Endothelial cell of umbilical vein (primary cell): ENCODE data around the gene AKT1. TPM values are rescaled to one million over a fixed set of nuclear protein-coding genes. Genes with fewer than 3 reads are reported as not detected.

ENCODE experiments used
- BruUV-seq: library from RNA; stranded (reverse); fragments of 400-500 nt; replicated peaks from 2 replicates; lab custom pipeline; 2021; lab: Mats Ljungman, UMichigan
- CTCF ChIA-PET: fragments of 300-600, 350-600 bp; sonication (Branson Sonifier 250); formaldehyde crosslinking; loops from one replicate; lab custom pipeline; 2021; ENCODE audit warnings: antibody characterized with exemption, inconsistent platforms; lab: Charles Lee
- POLR2A ChIA-PET: fragments of 300-600, 350-600 bp; sonication (Branson Sonifier 250); formaldehyde crosslinking; loops from one replicate; lab custom pipeline; 2021; ENCODE audit warnings: antibody characterized with exemption, inconsistent platforms; lab: Charles Lee
- DNase-seq: peaks from one replicate; pipeline ENCODE4 v3.0.0-alpha.2; 2011; ENCODE audit warnings: low read depth, low spot score
- FAIRE-seq: peaks from 2 replicates; lab custom pipeline; 2011; peaks lifted over from hg19 to GRCh38; lab: Jason Lieb, UNC
- H2AFZ ChIP-seq: 2 replicates; pipeline ENCODE4 v1.6.0; 2012; ENCODE audit warnings: low read depth, low read length, control low read depth, inconsistent platforms
- H3K27ac ChIP-seq: 2 replicates; pipeline ENCODE4 v1.5.1; 2011; ENCODE audit warnings: low read depth, mild to moderate bottlenecking, control low read depth, low read length, moderate library complexity; ENCODE audit not compliant: insufficient read depth
- H3K27me3 ChIP-seq, 2 experiments: 2 replicates each; pipeline versions ENCODE4 v1.6.0 to v1.6.1; 2011; ENCODE audit warnings: low read length in 2 of 2, mixed read lengths in 1 of 2; ENCODE audit not compliant: control insufficient read depth in 2 of 2, insufficient read depth in 2 of 2
- H3K36me3 ChIP-seq, 2 experiments: 2 replicates in 1 of 2; 3 replicates in 1 of 2; pipeline ENCODE4 v1.5.1; 2011; ENCODE audit warnings: low read length in 2 of 2, mild to moderate bottlenecking in 1 of 2, moderate library complexity in 1 of 2; ENCODE audit not compliant: control insufficient read depth in 2 of 2, insufficient read depth in 2 of 2; ENCODE audit errors: extremely low read depth in 1 of 2
- H3K4me1 ChIP-seq: 3 replicates; pipeline ENCODE4 v1.5.1; 2011; ENCODE audit warnings: mild to moderate bottlenecking, low read length; ENCODE audit not compliant: control insufficient read depth, insufficient read depth; ENCODE audit errors: extremely low read depth
- H3K4me2 ChIP-seq: 2 replicates; pipeline ENCODE4 v1.6.1; 2011; ENCODE audit warnings: low read length, control low read depth, mixed read lengths; ENCODE audit not compliant: insufficient read depth
- H3K4me3 ChIP-seq, 3 experiments: fragments of 200-600 bp in 1 of 3; sonication (generic), shearing (Covaris generic) in 1 of 3; replicated peaks in 1 of 3; 2 replicates each; pipeline ENCODE4 v1.5.1; 2011 to 2016; ENCODE audit warnings: control low read depth in 3 of 3, low read length in 3 of 3, mild to moderate bottlenecking in 2 of 3, inconsistent platforms in 1 of 3, low read depth in 1 of 3, moderate library complexity in 1 of 3; ENCODE audit not compliant: insufficient read depth in 1 of 3
- H3K79me2 ChIP-seq: 2 replicates; pipeline ENCODE4 v1.6.0; 2012; ENCODE audit warnings: low read length, inconsistent platforms; ENCODE audit not compliant: control insufficient read depth, insufficient read depth
- H3K9ac ChIP-seq: replicated peaks from 2 replicates; pipeline ENCODE3; 2011; ENCODE audit warnings: low read length, control low read depth; ENCODE audit not compliant: insufficient read depth; ENCODE audit errors: extremely low read depth
- H3K9me1 ChIP-seq: replicated peaks from 3 replicates; pipeline ENCODE4 v1.6.0; 2011; ENCODE audit warnings: mild to moderate bottlenecking, low read length; ENCODE audit not compliant: control insufficient read depth, insufficient read depth; ENCODE audit errors: extremely low read depth
- H3K9me3 ChIP-seq: replicated peaks from 2 replicates; pipeline ENCODE4 v1.5.1; 2012; ENCODE audit warnings: low read length, inconsistent platforms; ENCODE audit not compliant: control insufficient read depth, insufficient read depth
- H4K20me1 ChIP-seq: replicated peaks from 2 replicates; pipeline ENCODE3; 2011; ENCODE audit warnings: mild to moderate bottlenecking, low read length; ENCODE audit not compliant: control insufficient read depth, insufficient read depth; ENCODE audit errors: extremely low read depth
- CTCF ChIP-seq, 2 donors: IDR thresholded peaks; 1 replicate in 1 of 2; 2 replicates in 1 of 2; pipeline ENCODE4 v1.5.1; 2011; ENCODE audit warnings: low read length in 2 of 2, mild to moderate bottlenecking in 2 of 2, moderate library complexity in 2 of 2, control low read depth in 1 of 2, inconsistent platforms in 1 of 2, low read depth in 1 of 2; ENCODE audit not compliant: insufficient read depth in 1 of 2; ENCODE audit errors: extremely low read depth in 1 of 2
- EZH2 ChIP-seq: IDR thresholded peaks from 2 replicates; pipeline ENCODE4 v1.6.1; 2012; ENCODE audit warnings: borderline replicate concordance, low read depth, mild to moderate bottlenecking, moderate library complexity, low read length, inconsistent platforms; ENCODE audit not compliant: severe bottlenecking
- FOS ChIP-seq: IDR thresholded peaks from 2 replicates; pipeline ENCODE4 v1.6.1; 2011; ENCODE audit warnings: mild to moderate bottlenecking, low read length, moderate library complexity, borderline replicate concordance; ENCODE audit not compliant: insufficient read depth
- GATA2 ChIP-seq: IDR thresholded peaks from 2 replicates; pipeline ENCODE4 v1.7.0; 2011; ENCODE audit warnings: low read depth, mild to moderate bottlenecking, moderate library complexity, mixed read lengths, low read length; ENCODE audit not compliant: insufficient read length, insufficient read depth
- JUN ChIP-seq: IDR thresholded peaks from 2 replicates; pipeline ENCODE4 v1.6.1; 2011; ENCODE audit warnings: borderline replicate concordance, low read depth; ENCODE audit not compliant: insufficient read length, insufficient read depth
- MAX ChIP-seq: IDR thresholded peaks from 2 replicates; pipeline ENCODE4 v1.6.1; 2011; ENCODE audit not compliant: insufficient read depth, insufficient read length
- MYC ChIP-seq: IDR thresholded peaks from one replicate; pipeline ENCODE4 v1.6.1; 2011; ENCODE audit warnings: mild to moderate bottlenecking, low read depth, low read length
- POLR2A ChIP-seq: IDR thresholded peaks from 2 replicates; pipeline ENCODE4 v1.6.1; 2012; ENCODE audit warnings: low read depth, mild to moderate bottlenecking, control low read depth, low read length
- POLR2AphosphoS5 ChIP-seq: IDR thresholded peaks from 2 replicates; pipeline ENCODE4 v1.6.1; 2012; ENCODE audit warnings: low read depth, mild to moderate bottlenecking, control low read depth, low read length, moderate library complexity; ENCODE audit not compliant: insufficient read depth
- dilution Hi-C: fragments of 300-500 bp; cut with MboI; formaldehyde crosslinking; loops from one replicate; pipeline ENCODE4 v1.15.0; 2019; ENCODE audit warnings: low sequenced_read_pairs; ENCODE audit not compliant: extremely low pct_ligation_motif_present
- intact Hi-C: fragments of 100-400 bp; cut with micrococcal nuclease; formaldehyde crosslinking; loops from one replicate; pipeline ENCODE4 v1.10.0; 2022
- polyA plus RNA-seq, 4 experiments: library from polyadenylated mRNA; depleted of rRNA in 3 of 4; stranded (reverse) in 3 of 4; unstranded in 1 of 4; fragments of >200 nt; gene quantifications; 2 replicates each; pipeline versions ENCODE4 v1.2.1 to v1.2.3, GENCODE V29; 2011 to 2012; ENCODE audit warnings: missing spikeins in 1 of 4
- total RNA-seq: library from RNA; stranded (reverse); gene quantifications from 2 replicates; pipeline ENCODE4 v1.2.3, GENCODE V29; 2021

Gene AKT1
- total and polyA plus RNA-seq, 2 donors (not counting 3 experiments of a cell fraction or from before 2014, with no cell fraction given), result 177 to 191 TPM

GRCh38 chr14:104749111-104749649 is 46.4 kb downstream of the AKT1 start:
- dilution Hi-C loops (no loop called here), intact Hi-C loops (no loop called here)
- BruUV-seq, result no TSS peak
- H3K9me1 ChIP-seq, result no peaks in the 10 kb centered on the region
- H2AFZ ChIP-seq, result no peak overlapping the region
- H3K9me3 ChIP-seq, result no peaks in the 10 kb centered on the region
- no peaks in the 10 kb centered on the region for H3K27me3 ChIP-seq
- DNase-seq, result no peak
- TF ChIP-seq POLR2A (no peak), CTCF (IDR thresholded peaks at IDR 0.05; ENCODE audit: extremely low read depth in 1 of 2, insufficient read depth in 1 of 2, low read depth in 1 of 2, low read length in 2 of 2) (no peak), MAX (no peak), JUN (no peak), GATA2 (no peak), FOS (no peak), POLR2AphosphoS5 (no peak), MYC (no peak), EZH2 (no peak)
- no peaks in the 10 kb centered on the region for H4K20me1 ChIP-seq
- H3K4me1 ChIP-seq, result peaks cover 2% of the 10 kb centered on the region
- no peak for FAIRE-seq
- no peak overlapping the region for H3K4me2 ChIP-seq
- POLR2A ChIA-PET, result no interaction called here
- H3K9ac ChIP-seq, result no peak overlapping the region
- H3K79me2 ChIP-seq, result peaks cover 9% of the 10 kb centered on the region
- no peak overlapping the region for H3K27ac ChIP-seq
- no peak overlapping the region for H3K4me3 ChIP-seq
- CTCF ChIA-PET, result interaction anchor here (0.8 to 2.6 kb wide), 2 partner anchors 12 to 15 kb away, joined by 4 to 11 read pairs; no protein-coding TSS in a partner anchor
- no peaks in the 10 kb centered on the region for H3K36me3 ChIP-seq
